GM18499 (cell line): Measurements from ENCODE around the gene ZNF594.
"Not testable (repeated sequence)": the region's sequence is repeated elsewhere in the genome, so short reads cannot be mapped to it uniquely, and the experiment has no call there.

Source experiments
- ATAC-seq: cut with Tn5 transposase; IDR thresholded peaks from one replicate; pipeline ENCODE4 v1.9.1; 2021; ENCODE audit warnings: moderate number of reproducible peaks; ENCODE audit not compliant: insufficient read depth, unreplicated experiment

The ZNF594 gene

DNA sequence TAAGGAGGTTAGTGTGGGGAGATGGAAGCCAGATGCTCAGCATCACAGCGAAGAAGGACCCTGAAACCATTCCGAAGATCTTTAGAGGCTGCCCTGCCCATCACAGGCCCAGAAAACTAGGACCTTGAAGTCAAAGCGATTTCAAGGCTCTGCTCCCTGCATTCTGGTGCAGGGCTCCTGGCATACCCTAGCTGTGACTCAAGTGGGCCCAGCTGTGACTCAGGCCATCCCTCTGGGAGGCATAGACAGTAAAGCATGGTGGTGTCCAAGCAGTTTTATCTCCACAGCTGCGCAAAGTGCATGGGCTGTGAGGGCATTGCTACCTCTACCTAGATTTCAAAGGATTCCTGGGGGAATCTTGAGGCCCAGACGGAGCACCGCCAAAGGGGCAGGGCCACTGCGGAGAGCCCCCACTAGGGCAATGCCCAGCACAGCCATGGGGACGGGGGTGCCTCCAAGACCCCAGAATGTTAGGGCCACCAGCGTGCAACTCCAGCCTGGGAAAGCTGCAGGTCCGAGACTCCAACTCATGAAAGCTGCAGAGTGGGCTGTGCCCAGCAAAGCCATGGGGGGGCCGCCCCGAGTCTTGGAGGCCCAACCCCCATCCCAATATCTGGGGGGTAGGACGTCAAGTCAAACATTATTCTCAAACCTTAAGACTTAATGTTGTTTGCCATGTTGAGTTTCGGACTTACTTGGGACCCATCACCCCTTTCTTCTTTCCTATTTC is 11.7 kb upstream of the ZNF594 start:
- ATAC-seq: no peak

DNA sequence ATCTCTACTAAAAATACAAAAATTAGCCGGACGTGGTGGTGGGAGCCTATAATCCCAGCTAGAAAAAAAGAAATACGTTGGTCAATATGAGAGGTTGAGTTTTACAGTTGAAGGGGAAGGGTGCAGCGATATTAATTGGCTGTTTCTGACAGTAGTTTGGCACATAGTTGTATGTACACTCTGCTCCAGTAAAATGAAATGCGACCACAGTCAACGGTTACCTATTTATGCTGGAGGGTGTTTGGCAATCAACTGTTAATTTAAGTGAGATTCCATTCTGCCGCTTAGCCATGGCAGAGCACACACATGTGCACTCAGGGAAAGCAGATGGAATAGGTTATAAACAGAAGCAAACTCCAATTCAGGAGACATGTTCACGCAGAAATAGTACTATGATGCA is 9.3 kb upstream of the ZNF594 start:
- ATAC-seq: no peak

DNA sequence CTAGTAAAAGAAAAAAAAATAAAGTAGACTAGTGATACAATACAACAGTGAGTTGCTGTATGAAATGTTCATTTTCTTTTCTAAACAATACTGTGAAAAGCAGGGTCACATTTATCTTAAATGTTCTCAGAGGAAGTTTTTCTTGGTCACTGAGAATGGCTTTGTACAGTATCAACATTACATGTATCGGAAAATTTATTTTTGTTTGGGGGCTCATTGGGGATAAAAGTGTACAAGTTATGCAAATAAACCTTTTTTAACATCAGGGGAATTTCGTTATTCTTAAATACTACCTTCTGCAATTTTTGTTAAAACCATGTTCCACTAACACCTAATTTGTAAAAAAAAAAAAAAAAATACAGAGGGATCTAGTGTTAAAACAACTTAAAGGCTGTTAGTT is 8.7 kb upstream of the ZNF594 start:
- no peak for ATAC-seq

DNA sequence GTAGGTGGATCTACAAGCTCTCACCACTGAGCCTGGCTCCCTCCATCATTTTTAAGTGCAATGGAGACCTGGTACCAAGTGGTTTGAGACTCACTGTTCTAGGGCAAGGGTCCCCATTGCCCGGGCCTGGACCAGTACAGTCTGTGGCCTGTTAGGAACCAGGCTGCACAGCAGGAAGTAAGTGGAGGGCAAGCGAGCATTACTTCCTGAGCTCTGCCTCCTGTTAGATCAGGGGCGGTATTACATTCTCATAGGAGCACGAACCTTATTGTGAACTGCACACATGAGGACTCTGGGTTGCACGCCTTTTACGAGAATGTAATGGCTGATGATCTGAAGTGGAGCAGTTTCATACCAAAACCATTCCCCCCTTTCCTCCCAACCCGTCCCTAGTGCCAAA is 6.8 kb upstream of the ZNF594 start:
- no peak for ATAC-seq

DNA sequence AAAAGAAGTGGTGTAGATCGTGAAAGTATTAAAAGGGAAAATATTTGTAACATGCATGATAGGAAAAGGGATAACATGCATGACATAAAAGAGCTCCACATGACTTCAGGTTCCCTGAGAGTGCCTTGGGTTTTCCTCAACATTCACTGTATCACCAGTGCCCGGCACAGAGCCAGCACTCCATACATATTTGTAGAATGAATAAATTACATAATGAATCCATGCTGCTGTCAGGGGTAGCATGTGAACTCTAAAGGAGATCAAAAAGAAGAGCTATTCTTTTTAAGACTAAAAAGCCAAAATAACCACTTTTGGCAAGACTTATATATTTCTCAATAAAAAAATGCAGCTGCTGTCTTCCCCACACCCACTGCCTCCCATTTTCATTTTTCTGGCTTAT is 2.7 kb upstream of the ZNF594 start:
- no peak for ATAC-seq

DNA sequence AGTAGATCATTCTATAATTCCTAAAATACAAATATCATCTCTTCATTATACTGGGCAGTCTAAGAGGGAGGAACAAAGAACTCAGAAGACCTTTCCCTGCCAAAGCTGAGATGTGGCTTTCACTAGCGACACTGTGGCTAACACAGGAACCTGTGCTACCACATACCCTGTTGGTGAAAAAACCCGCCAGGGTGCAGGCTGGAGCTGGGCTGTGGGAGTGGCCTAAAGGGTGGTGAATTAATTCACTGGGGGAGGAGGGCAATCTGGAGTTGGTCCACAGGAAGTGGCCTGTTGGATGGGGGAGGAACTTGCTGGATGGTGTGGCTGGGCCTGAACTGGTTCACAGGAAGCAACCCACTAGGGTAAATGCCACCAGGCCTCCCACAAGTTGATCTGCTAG is 7.4 kb downstream of the ZNF594 start:
- no peak for ATAC-seq

DNA sequence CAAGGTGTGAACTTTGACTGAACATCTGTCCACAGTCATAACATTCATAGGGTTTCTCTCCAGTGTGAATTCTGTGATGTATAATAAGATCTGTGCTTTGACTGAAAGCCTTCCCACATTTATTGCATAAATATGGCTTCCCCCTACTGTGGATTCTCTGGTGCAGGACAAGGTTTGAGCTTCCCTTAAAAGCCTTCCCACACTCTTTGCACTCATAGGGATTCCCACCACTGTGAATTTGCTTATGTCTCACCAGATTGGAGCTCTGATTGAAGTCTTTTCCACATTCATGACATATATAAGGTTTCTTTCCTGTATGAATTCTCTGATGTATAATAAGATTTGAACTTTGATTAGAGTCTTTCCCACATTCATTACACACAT is 8.3 kb downstream of the ZNF594 start:
- no peak for ATAC-seq

DNA sequence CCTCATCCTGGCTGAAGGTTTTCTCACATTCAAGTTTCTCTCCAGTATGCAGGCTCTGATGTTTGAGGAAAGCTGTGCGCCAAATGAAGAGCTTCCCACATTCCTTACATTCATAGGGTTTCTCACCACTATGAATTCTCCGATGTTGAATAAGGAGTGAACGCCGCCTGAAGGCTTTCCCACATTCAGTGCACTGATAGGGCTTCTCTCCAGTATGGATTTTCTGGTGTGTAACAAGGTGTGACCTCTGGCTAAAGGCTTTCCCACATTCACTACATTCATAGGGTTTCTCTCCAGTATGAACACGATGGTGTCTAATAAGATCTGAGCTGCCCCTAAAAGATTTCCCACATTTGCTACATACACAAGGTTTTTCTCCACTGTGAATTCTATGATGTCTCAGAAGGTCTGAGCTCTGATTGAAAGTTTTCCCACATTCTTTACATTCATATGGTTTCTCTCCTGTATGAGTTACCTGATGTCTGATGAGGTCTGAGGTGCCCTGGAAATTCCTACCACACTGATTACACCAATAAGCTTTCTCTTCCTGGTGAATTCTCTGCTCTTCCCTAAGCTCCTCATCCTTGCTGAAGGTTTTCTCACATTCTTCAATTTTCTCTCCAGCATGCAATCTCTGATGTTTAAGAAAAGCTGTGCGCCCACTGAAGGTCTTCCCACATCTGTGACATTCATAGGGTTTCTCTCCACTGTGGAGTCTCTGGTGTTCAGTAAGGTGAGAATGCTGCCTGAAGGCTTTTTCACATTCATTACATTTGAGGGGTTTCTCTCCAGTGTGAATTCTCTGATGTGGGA is 8.9 kb downstream of the ZNF594 start:
- no peak for ATAC-seq

DNA sequence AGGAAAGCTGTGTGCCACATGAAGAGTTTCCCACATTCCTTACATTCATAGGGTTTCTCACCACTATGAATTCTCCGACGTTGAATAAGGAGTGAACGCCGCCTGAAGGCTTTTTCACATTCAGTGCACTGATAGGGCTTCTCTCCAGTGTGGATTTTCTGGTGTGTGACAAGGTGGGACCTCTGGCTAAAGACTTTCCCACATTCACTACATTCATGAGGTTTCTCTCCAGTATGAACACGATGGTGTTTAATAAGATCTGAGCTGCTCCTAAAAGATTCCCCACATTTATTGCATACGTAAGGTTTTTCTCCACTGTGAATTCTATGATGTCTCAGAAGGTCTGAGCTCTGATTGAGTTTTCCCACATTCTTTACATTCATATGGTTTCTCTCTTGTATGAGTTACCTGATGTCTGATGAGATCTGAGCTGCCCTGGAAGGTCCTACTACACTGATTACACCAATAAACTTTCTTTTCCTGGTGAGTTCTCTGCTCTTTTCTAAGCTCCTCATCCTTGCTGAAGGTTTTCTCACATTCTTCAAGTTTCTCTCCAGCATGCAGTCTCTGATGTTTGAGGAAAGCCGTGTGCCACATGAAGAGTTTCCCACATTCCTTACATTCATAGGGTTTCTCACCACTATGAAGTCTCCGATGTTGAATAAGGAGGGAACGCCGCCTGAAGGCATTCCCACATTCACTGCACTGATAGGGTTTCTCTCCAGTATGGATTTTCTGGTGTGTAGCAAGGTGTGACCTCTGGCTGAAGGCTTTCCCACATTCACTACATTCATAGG is 10.0 kb downstream of the ZNF594 start:
- no peak for ATAC-seq

DNA sequence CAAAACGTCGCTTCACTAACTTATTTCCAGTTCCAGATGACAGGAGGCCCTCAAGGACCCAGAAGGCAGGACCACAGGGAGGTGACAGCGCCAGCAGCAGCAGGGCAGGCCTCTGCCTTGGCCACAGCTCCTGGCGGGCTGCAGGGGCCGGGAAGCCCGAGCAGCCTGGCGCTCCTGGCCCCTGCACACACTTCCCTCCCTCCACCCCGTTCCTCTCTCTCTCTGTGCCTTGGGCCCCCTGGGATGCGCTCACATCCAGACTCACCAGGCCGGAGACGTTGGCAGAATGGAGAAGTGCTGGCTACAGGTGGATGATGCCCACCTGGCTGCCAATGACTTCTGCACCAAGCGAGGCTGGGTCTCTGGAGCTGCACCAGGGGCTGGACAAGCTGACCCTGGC is 12.7 kb downstream of the ZNF594 start:
- no peak for ATAC-seq

DNA sequence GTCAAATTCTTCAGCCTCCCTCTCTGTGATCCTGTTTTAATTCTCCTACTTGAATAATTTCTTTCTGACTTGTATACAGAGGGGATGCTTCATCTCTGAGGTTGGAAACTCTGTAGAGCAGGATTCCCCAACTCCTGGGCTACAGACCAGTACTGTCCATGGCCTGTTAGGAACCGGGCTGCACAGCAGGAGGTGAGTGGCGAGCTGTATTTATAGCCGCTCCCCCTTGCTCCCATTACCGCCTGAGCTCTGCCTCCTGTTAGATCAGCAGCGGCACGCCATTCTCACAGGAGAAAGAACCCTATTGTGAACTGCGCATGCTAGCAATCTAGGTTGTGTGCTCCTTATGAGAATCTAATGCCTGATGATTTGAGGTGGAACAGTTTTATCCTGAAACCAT is 16.6 kb downstream of the ZNF594 start:
- ATAC-seq: not testable (repeated sequence)

DNA sequence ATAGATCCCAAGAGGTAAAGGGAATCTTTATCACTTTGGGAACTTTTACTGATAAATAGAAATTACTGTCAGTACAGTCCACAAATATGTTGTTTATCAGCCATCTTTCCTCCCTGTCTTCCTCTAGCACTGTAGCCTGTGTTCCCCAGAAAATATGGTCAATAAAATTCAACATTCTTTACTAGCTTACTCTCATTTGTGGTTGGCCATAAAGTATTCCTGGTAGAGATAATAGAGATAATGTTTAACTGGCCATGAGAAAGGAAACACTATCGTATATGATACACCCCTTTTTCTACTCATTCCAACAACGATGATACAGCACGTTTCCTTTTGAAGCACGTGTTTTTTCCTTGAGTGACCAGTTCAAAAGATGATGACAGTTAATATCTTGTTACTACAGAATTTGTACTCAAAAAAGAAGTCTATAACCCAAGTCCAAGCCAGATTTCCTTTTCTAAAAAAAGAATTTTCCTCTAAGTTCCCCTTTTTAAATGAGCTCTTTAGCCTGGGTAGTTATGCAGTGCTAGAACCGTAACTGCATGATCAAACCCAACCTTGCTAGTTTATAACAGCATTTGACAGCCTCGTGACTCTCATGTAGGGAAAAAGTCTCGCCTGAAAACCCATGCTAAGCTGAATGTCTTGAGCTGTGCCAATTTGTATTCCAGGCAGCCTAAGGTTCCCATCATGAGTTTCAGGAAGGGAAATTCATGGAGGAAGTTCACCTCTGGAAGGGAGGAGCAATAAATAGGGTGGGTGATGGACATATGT is 25.7 kb downstream of the ZNF594 start:
- not testable (repeated sequence) for ATAC-seq

DNA sequence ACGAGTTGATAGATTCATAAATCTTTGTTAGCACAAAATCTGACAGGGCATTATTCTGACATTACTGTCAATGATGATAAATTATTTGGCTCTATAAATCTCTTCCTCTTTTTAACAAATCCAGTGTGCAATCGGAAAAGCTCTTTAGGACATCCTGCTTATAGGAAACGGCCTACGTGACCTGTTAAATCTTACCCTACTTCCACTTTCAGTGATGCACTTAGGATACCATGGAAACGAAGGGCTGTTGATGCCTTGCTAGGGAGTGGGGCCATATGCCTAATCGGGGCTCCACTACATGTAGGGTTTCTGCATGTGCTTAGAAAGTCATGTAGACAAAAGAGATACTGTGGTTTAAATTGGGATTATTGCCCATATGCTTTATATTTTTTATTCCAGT is 27.2 kb downstream of the ZNF594 start:
- ATAC-seq: no peak

DNA sequence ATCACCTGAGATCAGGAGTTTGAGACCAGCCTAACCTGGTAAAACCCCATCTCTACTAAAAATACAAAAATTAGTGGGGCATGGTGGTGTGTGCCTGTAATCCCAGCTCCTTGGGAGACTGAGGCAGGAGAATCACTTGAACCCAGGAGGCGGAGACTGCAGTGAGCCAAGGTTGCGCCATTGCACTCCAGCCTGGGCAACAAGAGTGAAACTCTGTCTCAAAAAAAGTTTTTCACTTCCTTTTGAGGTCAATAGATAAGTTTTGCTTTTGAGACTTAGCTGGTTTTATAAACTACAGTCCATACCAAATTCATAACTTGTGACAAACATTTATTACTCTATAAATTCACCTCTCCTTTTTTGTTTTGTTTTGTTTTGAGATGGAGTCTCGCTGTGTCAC is 29.9 kb downstream of the ZNF594 start:
- not testable (repeated sequence) for ATAC-seq

DNA sequence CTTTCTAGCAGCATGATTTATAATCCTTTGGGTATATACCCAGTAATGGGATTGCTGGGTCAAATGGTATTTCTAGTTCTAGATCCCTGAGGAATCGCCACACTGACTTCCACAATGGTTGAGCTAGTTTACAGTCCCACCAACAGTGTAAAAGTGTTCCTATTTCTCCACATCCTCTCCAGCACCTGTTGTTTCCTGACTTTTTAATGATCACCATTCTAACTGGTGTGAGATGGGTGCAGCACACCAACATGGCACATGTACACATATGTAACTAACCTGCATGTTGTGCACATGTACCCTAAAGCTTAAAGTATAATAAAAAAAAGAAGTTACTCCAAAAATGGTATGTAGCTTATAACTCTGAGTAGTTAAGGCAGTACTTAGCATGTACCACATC is 31.0 kb downstream of the ZNF594 start:
- not testable (repeated sequence) for ATAC-seq

DNA sequence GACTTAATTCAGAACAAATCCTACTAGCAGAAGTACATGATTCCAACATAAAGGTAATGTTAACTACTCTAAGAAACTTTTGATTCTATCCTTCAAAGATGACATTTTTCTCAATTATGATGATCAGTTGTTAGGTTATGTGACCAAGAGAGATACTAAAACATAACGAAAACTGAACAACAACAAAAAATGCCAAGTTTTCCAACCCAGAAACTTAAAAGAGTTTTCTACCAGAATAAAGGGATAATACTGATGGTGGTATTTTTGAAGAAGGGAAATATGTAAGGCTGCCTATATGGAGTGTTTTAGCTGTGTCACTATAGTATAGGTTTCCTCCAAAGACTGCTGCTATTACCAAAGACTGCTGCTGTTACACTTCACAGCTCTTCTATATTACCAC is 45.5 kb downstream of the ZNF594 start:
- ATAC-seq: not testable (repeated sequence)

DNA sequence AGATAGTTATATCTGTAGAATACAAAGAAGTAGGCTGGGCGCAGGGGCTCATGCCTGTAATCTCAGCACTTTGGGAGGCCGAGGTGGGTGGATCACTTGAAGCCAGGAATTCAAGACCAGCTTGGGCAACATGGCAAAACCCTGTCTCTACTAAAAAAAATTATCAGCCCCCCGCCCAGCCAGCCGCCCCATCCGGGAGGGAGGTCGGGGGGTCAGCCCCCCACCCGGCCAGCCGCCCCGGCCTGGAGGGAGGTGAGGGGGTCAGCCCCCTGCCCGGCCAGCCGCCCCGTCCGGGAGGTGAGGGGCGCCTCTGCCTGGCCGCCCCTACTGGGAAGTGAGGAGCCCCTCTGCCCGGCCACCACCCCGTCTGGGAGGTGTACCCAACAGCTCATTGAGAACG is 48.8 kb downstream of the ZNF594 start:
- not testable (repeated sequence) for ATAC-seq

DNA sequence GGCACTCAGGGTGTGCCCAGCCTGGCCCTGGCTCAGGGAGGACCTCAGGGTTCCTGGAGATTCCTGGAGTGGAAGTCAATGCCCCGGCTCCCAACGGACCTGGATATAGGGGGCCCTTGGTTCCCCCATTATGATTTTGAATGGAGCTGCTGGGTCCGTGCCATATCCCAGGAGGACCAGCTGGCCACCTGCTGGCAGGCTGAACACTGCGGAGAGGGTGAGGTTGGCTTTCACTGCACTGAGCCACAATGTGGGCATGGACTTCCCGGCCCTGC is 52.3 kb downstream of the ZNF594 start:
- ATAC-seq: no peak

DNA sequence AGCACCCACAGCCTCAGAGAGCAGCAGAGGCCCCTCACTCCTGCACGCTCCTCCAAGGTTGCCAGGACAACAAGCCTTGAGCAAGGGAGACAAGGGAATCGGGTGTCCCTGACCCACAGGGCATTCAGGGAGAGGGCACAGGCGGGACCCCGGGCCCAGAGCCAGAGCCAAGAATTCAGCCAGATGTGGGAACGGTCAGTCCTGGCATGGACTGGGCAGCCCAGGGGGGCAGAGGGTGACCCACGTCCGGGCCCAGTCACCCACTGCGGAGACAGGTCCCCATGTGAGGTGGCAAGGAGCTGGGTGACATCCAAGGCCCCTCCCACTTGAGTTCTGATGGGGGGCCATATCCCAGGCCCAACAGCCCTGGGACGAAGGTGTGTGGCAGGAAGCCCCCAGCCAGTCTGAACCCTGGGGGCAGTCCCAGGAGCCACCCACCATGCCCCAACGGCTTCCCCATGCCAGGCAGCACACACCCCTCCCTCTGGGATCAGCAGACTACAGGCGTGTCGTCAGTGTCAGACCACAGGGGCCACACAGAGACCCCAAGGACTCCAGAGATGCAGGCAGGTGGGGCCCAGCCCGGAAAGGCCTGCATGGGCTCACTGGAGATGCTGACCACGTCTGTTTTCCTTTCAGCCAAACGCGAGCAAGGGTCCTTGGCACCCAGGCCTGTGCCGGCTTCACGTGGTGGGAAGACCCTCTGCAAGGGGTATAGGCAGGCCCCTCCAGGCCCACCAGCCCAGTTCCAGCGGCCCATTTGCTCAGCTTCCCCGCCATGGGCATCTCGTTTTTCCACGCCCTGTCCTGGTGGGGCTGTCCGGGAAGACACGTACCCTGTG is 52.8 kb downstream of the ZNF594 start:
- no peak for ATAC-seq

DNA sequence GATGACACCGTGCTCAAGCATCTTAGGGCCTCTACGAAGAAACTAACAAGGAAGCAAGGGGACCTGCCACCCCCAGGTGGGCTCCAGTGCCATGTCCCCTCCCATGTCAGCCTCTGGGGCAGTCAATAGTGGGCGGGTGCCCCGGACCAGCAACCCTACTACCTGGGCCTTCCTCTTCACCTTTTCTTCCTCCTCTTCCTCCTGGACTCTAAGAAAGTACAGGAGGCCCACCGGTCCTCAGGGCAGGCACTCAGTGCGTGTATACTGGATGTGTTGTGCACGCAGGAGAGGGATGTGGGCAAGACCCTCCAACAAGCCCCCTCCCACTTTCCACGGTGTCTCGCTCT is 53.5 kb downstream of the ZNF594 start:
- not testable (repeated sequence) for ATAC-seq
